NOMO-1 treated with dmso at 0.1 percent for 144 hours (cell line): Measurements from ENCODE around the gene SMPD1.
"Not testable (repeated sequence)": the region's sequence is repeated elsewhere in the genome, so short reads cannot be mapped to it uniquely, and the experiment has no call there.

Experiments used
- DNase-seq: peaks from one replicate; lab custom pipeline; 2025; ENCODE audit not compliant: unreplicated experiment; lab: John Stamatoyannopoulos, UW

SMPD1 gene

GRCh38 chr11:6388748-6389147 is 1.5 kb upstream of the SMPD1 start:
- no peak for DNase-seq

GRCh38 chr11:6390718-6391469 is 620 bp downstream of the SMPD1 start:
- DNase-seq = no peak

- DNase-seq = no peak
Observed at GRCh38 chr11:6391537-6392134, 1.4 kb downstream of the SMPD1 start.

GRCh38 chr11:6392251-6392650 is 2.0 kb downstream of the SMPD1 start:
- DNase-seq = not testable (repeated sequence)

DNA sequence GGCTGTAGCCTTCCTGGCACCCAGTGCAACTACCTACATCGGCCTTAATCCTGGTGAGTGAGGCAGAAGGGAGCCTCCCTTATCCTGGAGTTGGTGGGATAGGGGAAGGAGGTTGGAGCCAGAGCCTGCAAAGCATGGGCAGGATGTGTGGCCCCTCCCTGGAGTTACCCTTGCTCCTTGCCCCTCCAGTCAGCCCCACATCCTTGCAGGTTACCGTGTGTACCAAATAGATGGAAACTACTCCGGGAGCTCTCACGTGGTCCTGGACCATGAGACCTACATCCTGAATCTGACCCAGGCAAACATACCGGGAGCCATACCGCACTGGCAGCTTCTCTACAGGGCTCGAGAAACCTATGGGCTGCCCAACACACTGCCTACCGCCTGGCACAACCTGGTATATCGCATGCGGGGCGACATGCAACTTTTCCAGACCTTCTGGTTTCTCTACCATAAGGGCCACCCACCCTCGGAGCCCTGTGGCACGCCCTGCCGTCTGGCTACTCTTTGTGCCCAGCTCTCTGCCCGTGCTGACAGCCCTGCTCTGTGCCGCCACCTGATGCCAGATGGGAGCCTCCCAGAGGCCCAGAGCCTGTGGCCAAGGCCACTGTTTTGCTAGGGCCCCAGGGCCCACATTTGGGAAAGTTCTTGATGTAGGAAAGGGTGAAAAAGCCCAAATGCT is 3.9 kb downstream of the SMPD1 start:
- no peak for DNase-seq

GRCh38 chr11:6395470-6396060 is 5.3 kb downstream of the SMPD1 start:
- no peak for DNase-seq

DNA sequence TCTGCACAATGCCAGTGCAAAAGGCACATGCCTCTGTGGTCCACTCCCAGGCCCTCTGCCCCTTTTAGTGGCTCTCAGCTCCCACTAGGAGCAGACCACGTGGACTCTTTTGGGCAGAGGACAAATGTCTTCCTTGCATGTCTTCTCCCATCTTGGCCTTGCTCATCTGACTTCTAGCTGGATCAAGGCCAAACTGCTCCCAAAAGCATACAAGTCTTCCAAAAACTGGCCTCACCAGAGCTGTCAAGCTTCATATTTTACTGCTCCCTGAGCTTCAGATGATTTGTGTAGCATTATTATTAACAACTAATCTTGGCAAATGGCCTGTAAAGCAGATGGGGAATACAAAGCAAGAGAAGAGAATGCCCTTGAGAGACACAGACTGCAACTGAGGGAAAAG is 6.9 kb downstream of the SMPD1 start:
- no peak for DNase-seq

DNA sequence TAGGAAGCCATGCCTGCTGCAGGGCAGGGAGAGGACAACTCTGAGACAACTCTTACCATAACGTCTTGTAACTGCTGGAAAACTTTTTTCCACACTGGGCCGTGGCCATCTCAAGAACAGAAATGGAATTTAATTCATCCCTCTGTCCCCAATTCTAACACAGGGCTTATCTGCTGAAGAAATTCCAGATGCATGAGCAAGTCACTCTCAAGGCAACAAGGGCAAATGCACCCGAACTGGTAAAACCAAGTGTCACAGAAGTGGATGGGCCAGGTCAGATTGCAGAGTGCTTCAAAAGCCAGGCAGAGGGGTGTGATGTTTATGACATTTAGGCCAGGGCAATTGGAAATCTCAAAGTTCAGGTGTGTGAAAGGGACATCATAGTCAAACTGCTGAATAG is 7.4 kb downstream of the SMPD1 start:
- no peak for DNase-seq

- no peak for DNase-seq
Observed at GRCh38 chr11:6400431-6401345, 10.4 kb downstream of the SMPD1 start.

GRCh38 chr11:6401464-6401863 is 11.2 kb downstream of the SMPD1 start:
- no peak for DNase-seq

- DNase-seq = no peak
Observed at GRCh38 chr11:6402061-6402470, 11.8 kb downstream of the SMPD1 start.

- DNase-seq = no peak
Observed at GRCh38 chr11:6402561-6402981, 12.3 kb downstream of the SMPD1 start.

DNA sequence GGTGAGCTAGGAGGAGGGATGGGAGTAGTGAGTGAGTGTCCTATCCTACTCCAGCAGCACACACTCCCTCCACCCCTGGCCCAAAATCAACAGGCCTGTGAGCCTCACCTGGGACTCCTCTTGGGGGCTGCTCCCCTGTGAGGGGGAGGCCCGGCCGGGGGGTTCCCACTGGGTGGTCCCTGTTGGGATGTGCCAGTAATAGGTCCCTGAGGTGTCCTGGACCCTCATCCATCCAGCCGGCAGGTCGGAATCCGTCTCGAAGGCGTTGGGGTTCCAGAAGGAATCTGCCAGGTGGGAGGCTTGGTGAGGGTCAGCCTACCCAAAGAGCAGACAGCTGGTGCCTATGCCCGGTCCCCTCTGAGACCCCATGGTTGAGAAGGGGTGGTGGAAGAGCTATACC is 13.3 kb downstream of the SMPD1 start:
- DNase-seq = no peak

DNA sequence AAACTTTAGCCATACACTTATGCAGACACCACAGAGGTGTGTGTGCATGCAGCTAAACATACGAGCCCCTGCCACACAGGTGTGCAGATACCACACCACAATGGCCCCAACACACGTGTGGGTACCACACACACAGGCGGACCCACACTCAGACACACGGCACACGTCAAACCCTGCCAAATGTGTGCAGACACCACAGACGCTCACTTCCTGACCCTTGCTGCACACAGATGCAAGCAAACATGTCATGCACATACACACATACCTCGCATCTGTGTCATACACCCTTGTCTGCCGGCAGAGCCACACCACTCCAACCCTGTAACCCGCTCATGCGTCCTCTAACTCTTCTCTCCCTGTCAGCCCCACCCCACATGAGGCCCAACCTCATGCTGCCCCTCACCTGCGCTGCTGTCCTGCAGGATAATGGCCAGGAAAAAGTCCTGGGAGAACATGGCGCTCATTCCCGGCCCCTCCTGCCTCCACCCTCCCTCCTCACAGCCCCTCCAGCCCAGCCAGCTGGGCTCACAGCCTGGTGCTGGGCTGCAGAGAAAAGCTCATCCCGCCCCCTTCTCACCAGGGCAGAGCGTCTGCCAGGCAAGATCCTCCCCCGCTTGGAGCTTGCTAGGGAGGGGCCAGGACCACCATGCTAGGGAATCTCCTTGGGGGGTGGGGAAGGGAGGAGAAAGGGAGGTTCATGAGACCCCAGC is 14.2 kb downstream of the SMPD1 start:
- no peak for DNase-seq

DNA sequence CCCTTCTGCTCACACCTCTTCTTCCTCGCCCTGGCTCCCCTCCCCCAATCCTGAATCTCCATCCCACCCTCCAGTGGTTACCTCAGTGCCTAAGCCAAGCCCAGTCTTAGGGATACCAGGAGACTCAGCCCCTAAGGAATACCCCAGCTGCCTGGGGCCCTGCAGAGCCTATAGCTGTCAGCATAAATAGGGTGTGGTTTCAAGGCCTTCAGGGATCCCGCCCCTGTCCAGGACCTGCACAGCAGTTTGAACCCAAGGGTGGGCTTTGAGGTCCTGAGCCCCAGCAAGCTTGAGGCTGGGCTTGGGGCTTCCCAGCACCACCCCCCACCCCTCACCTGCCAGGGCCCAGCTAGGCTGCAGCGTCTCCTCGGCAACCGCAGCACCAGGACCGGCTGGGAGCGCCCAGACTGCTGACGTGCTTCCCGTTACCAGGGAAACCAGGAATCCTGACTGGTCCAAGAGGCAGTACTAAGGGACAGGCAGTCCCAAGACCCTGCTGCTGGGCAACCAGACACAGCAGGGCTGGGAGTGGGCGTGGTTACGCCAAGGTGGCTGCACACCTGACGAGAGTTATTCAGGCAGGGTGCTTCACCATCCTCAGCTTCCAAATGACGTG is 14.9 kb downstream of the SMPD1 start:
- no peak for DNase-seq

DNA sequence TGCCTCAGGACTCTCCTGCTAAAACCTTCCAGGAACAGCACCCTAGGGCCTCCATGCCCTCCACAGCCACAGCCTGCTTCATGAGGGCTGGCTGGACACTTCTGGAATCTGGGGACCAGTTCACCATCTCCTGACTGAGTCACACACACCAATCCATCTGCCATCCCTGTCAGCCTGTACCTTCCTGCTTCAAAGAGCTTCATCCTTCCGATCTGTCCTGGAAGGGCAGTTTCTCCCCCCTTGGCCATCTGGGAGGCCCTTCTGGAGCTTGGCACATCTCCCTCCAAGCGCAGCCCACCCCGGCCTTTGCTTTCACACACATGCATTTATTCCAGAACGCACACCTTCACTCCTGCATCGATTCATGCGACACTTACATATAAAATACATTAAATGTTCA is 15.6 kb downstream of the SMPD1 start:
- no peak for DNase-seq

DNA sequence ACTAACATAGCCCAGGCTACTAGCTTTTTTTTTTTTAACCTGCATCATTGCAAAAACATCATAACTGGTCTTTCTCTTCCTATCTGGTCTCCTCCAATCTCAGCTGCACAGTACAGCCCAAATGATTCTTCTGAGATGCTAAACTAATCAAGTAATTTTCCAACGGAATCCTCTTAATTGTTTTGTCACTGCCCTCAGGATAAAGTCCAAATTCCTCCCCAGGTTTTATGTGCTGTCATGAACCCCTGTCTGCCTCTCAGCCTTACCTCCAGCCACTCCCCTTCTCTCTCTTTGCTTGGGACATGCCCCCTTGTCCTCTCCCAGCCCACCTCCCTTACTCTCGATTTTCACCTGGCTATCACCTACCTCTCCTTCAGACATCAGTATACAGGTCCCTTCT is 16.1 kb downstream of the SMPD1 start:
- DNase-seq = no peak

DNA sequence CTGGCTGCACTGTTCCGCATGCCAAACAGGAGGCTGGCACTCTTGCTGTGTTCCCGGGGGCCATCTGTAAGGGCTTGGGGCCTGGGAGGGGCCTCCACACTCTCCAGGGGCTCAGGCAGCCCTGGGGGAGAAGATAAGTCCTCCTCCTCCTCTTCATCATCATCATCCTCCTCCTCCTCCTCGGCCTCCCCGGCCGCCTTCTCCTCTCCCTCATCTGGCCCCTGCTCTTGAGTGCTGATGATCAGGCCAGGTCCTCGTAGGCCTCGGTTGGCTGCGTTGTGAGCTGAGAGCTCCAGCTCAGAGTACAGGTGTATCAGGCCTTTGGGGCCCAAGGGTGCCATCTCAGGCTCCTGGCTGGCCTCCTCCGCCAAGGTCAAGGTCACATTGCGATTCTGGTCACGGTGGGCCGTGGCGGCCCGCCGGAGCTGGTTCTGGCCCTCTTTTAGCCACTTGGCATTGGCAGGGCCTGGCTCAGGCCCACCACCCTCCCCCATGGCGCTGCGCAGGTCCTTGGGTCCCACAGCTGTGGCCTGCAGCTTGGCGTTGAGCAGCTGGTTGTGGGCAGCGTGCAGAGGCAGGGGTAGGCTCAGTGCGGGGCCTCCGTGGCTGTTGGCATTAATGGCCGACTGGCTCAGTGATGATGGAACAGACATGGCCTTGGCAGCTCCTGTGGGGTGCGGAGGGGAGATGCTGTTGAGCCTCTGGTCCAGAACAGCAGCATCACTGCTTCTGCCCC is 20.6 kb downstream of the SMPD1 start:
- DNase-seq = no peak

- DNase-seq = no peak
Observed at GRCh38 chr11:6411594-6412031, 21.3 kb downstream of the SMPD1 start.
